ENCODE results near the gene TBC1D17.
"Not testable (repeated sequence)": the region's sequence is repeated elsewhere in the genome, so short reads cannot be mapped to it uniquely, and the experiment has no call there.

The TBC1D17 gene

GRCh38 chr19:49916839-49917733 is 39.6 kb downstream of the TBC1D17 start:
- no peak for DNase-seq (ENCODE audit: low read depth in 2 of 3, low spot score in 2 of 3)

GRCh38 chr19:49918089-49918488 is 40.6 kb downstream of the TBC1D17 start:
- DNase-seq (ENCODE audit: low read depth in 2 of 3, low spot score in 2 of 3): no peak

- no peak for DNase-seq (ENCODE audit: low read depth in 2 of 3, low spot score in 2 of 3)
Observed at GRCh38 chr19:49920624-49921363, 43.3 kb downstream of the TBC1D17 start.

GRCh38 chr19:49921871-49922795 is 44.6 kb downstream of the TBC1D17 start:
- DNase-seq (ENCODE audit: low read depth in 2 of 3, low spot score in 2 of 3): no peak

- DNase-seq (ENCODE audit: low read depth in 2 of 3, low spot score in 2 of 3): no peak
Observed at GRCh38 chr19:49923055-49924003, 45.8 kb downstream of the TBC1D17 start.

GRCh38 chr19:49924004-49924880 is 46.7 kb downstream of the TBC1D17 start:
- DNase-seq (ENCODE audit: low read depth in 2 of 3, low spot score in 2 of 3): no peak

GRCh38 chr19:49924881-49925210 is 47.3 kb downstream of the TBC1D17 start:
- not testable (repeated sequence) for DNase-seq (ENCODE audit: low read depth in 2 of 3, low spot score in 2 of 3)

- no peak for DNase-seq (ENCODE audit: low read depth in 2 of 3, low spot score in 2 of 3)
Observed at GRCh38 chr19:49925486-49925885, 48.0 kb downstream of the TBC1D17 start.

- DNase-seq (ENCODE audit: low read depth in 2 of 3, low spot score in 2 of 3): no peak
Observed at GRCh38 chr19:49926515-49926914, 49.0 kb downstream of the TBC1D17 start.

- DNase-seq (ENCODE audit: low read depth in 2 of 3, low spot score in 2 of 3): no peak
Observed at GRCh38 chr19:49927526-49928264, 50.2 kb downstream of the TBC1D17 start.

- DNase-seq (ENCODE audit: low read depth in 2 of 3, low spot score in 2 of 3): peak; percentile 88 to 95 (median 92)
Observed at GRCh38 chr19:49929121-49929610, 51.7 kb downstream of the TBC1D17 start, which contains the start of the genes ATF5 and NUP62. Gene ATF5 (plus strand): TSS chr19:49929205. CDS start chr19:49930851, 1,646 bp downstream. Gene NUP62 (minus strand): TSS chr19:49929504. CDS start chr19:49909807, 19,697 bp downstream.

- DNase-seq (ENCODE audit: low read depth in 2 of 3, low spot score in 2 of 3): peak; percentile 67 to 81 (median 76)
Observed at GRCh38 chr19:49929611-49930482, 52.3 kb downstream of the TBC1D17 start.

GRCh38 chr19:49930483-49931011 is 53.0 kb downstream of the TBC1D17 start:
- no peak for DNase-seq (ENCODE audit: low read depth in 2 of 3, low spot score in 2 of 3)

- no peak for DNase-seq (ENCODE audit: low read depth in 2 of 3, low spot score in 2 of 3)
Observed at GRCh38 chr19:49931293-49932040, 54.0 kb downstream of the TBC1D17 start.

GRCh38 chr19:49932041-49932451 is 54.5 kb downstream of the TBC1D17 start:
- no peak for DNase-seq (ENCODE audit: low read depth in 2 of 3, low spot score in 2 of 3)

GRCh38 chr19:49932731-49933131 is 55.2 kb downstream of the TBC1D17 start:
- DNase-seq (ENCODE audit: low read depth in 2 of 3, low spot score in 2 of 3): no peak
